Inflammatory macrophage treated with lipopolysaccharide for 4 hours (primary cell): ENCODE measurements around the gene HAGHL.

Source experiments
- DNase-seq: peaks from one replicate; pipeline ENCODE4 v3.0.0-alpha.2; 2020

Gene HAGHL

GRCh38 chr16:776824-777223 is 49.9 kb downstream of the HAGHL start:
- no peak for DNase-seq

- DNase-seq: no peak
Measured at GRCh38 chr16:777826-778225, 50.9 kb downstream of the HAGHL start.

GRCh38 chr16:778447-778846 is 51.5 kb downstream of the HAGHL start:
- no peak for DNase-seq

GRCh38 chr16:778909-779527 is 52.1 kb downstream of the HAGHL start:
- DNase-seq: no peak
